Measurements from ENCODE around the gene RBMX2.
"Not testable (repeated sequence)": the region's sequence is repeated elsewhere in the genome, so short reads cannot be mapped to it uniquely, and the experiment has no call there.

Gene RBMX2

GRCh38 chrX:130401415-130402207 is at the start of gene RBMX2:
TSS of gene RBMX2 (plus strand) at chrX:130401987. CDS start at chrX:130402033, 46 bp downstream.
- peak; percentile 70 for DNase-seq

GRCh38 chrX:130352050-130352449 is 49.7 kb upstream of the RBMX2 start:
- not testable (repeated sequence) for DNase-seq

- no peak for DNase-seq
These were observed 25.7 kb upstream of the RBMX2 start for GRCh38 chrX:130376077-130376476.

- no peak for DNase-seq
These were observed 23.6 kb upstream of the RBMX2 start for GRCh38 chrX:130378024-130378669.

- no peak for DNase-seq
These were observed 16.3 kb upstream of the RBMX2 start, which contains the start of gene GPR119 for GRCh38 chrX:130385520-130385919. TSS of gene GPR119 (minus strand) at chrX:130385674. CDS start at chrX:130385447, 227 bp downstream.

GRCh38 chrX:130386408-130386808 is 15.4 kb upstream of the RBMX2 start:
- no peak for DNase-seq

GRCh38 chrX:130393451-130394074 is 8.2 kb upstream of the RBMX2 start:
- no peak for DNase-seq

- DNase-seq, result no peak
These were observed 6.4 kb upstream of the RBMX2 start for GRCh38 chrX:130395341-130395740.

GRCh38 chrX:130402208-130402684 is 459 bp downstream of the RBMX2 start:
- DNase-seq, result no peak

GRCh38 chrX:130413415-130413814 is 11.6 kb downstream of the RBMX2 start:
- DNase-seq, result no peak

GRCh38 chrX:130414800-130415199 is 13.0 kb downstream of the RBMX2 start:
- no peak for DNase-seq

- DNase-seq, result no peak
These were observed 13.4 kb downstream of the RBMX2 start for GRCh38 chrX:130415201-130415600.

- no peak for DNase-seq
These were observed 15.0 kb downstream of the RBMX2 start for GRCh38 chrX:130416785-130417184.

GRCh38 chrX:130418066-130418465 is 16.3 kb downstream of the RBMX2 start:
- DNase-seq, result no peak

GRCh38 chrX:130418740-130419139 is 17.0 kb downstream of the RBMX2 start:
- no peak for DNase-seq

GRCh38 chrX:130419263-130419662 is 17.5 kb downstream of the RBMX2 start:
- no peak for DNase-seq

- DNase-seq, result no peak
These were observed 24.7 kb downstream of the RBMX2 start for GRCh38 chrX:130426531-130426930.

GRCh38 chrX:130429236-130429635 is 27.4 kb downstream of the RBMX2 start:
- DNase-seq, result not testable (repeated sequence)

GRCh38 chrX:130435937-130436336 is 34.1 kb downstream of the RBMX2 start:
- DNase-seq, result no peak

- not testable (repeated sequence) for DNase-seq
These were observed 36.2 kb downstream of the RBMX2 start for GRCh38 chrX:130437996-130438395.

GRCh38 chrX:130443875-130444274 is 42.1 kb downstream of the RBMX2 start:
- no peak for DNase-seq

GRCh38 chrX:130444641-130445336 is 43.0 kb downstream of the RBMX2 start:
- DNase-seq, result no peak

GRCh38 chrX:130446974-130447373 is 45.2 kb downstream of the RBMX2 start:
- DNase-seq, result no peak

Measured in activated T-cell treated with anti-CD3 and anti-CD28 coated beads, Interleukin-2, amount 50 U/mL, for 1 hour (primary cell).